Motor neuron (in vitro differentiated cells): ENCODE data around the gene PTPRM. TPM values are rescaled to one million over a fixed set of nuclear protein-coding genes. Genes with fewer than 3 reads are reported as not detected.

Source experiments
- ATAC-seq, 8 experiments: fragments of 200-7000 bp; cut with Tn5 transposase; replicated peaks in 6 of 8; 2 replicates each; pipeline ENCODE4 v1.8.0; 2021; ENCODE audit warnings: mild to moderate bottlenecking in 8 of 8, moderate library complexity in 8 of 8
- H3K27ac ChIP-seq, 2 donors: fragments of 250-450 bp; sonication (Bioruptor Pico); 2 replicates each; pipeline ENCODE4 v1.9.0; 2021; ENCODE audit warnings: antibody characterized with exemption in 2 of 2, mild to moderate bottlenecking in 2 of 2, moderate library complexity in 1 of 2
- H3K4me1 ChIP-seq, 2 donors: fragments of 250-450 bp; sonication (Bioruptor Pico); replicated peaks in 1 of 2; 2 replicates each; pipeline ENCODE4 v1.6.1; 2021; ENCODE audit warnings: antibody characterized with exemption in 2 of 2, mild to moderate bottlenecking in 2 of 2, moderate library complexity in 1 of 2
- H3K4me3 ChIP-seq, 5 donors: fragments of 250-450 bp; sonication (Bioruptor Pico); 2 replicates each; pipeline ENCODE4 v1.9.0; 2021; ENCODE audit warnings: antibody characterized with exemption in 5 of 5, mild to moderate bottlenecking in 5 of 5, moderate library complexity in 4 of 5
- WGBS, 10 experiments: fragments of 450-650 bp; shearing (Covaris generic); methylation state at CpG; one replicate each; pipeline ENCODE4 v1.0.0; 2022; 5-methylcytosine and 5-hydroxymethylcytosine counted together
- in situ Hi-C, 9 experiments: fragments of 400-800 bp; cut with MboI; loops; one replicate each; pipeline ENCODE4 v1.15.0; 2021; ENCODE audit warnings: low sequenced_read_pairs in 9 of 9, low pct_unique_long_range_greater_than_20kb in 2 of 9; ENCODE audit not compliant: unreplicated experiment in 9 of 9
- total RNA-seq, 8 experiments: library from RNA; unstranded; fragments of 300-600 nt; gene quantifications; 2 replicates each; pipeline versions ENCODE4 v1.2.3 to v1.2.4, GENCODE V29; 2022

The PTPRM gene
- total RNA-seq, 8 experiments from 2014 or later, result 12.9 to 106 (median 66.9) TPM

- H3K27ac ChIP-seq, result no peak overlapping the region
- ATAC-seq, result no peak
- no peak overlapping the region for H3K4me3 ChIP-seq
- no peaks in the 10 kb centered on the region for H3K4me1 ChIP-seq
- WGBS, 10 experiments, result 86 to 100% (median 93%) methylated on average over 1 to 5 of the region's 6 CpGs; no CpG with 5 or more reads in 5 of the 10 experiments
- in situ Hi-C loops, result no loop called here
Observed at GRCh38 chr18:7624697-7625096, 57.6 kb downstream of the PTPRM start.

GRCh38 chr18:7626175-7626921 is 59.2 kb downstream of the PTPRM start:
- WGBS, 10 experiments, result 57 to 100% (median 95%) methylated on average over 2 to 4 of the region's 4 CpGs; no CpG with 5 or more reads in 3 of the 10 experiments
- Histone ChIP-seq H3K27ac (no peak overlapping the region), H3K4me3 (no peak overlapping the region), H3K4me1 (no peaks in the 10 kb centered on the region)
- in situ Hi-C loops, result no loop called here
- peak in 1 of 8 experiments; percentile 24 for ATAC-seq

GRCh38 chr18:7626922-7627440 is 59.9 kb downstream of the PTPRM start:
- WGBS, 10 experiments, result 68 to 89% (median 79%) methylated on average over 2 to 4 of the region's 5 CpGs; no CpG with 5 or more reads in 4 of the 10 experiments
- ATAC-seq, result peak in 3 of 8 experiments; percentile 47 to 79 (median 79)
- no peak overlapping the region for H3K4me3 ChIP-seq
- in situ Hi-C loops, result no loop called here
- H3K4me1 ChIP-seq, result no peaks in the 10 kb centered on the region
- no peak overlapping the region for H3K27ac ChIP-seq

GRCh38 chr18:7629416-7629815 is 62.3 kb downstream of the PTPRM start:
- in situ Hi-C loops, result no loop called here
- H3K4me3 ChIP-seq, result no peak overlapping the region
- H3K27ac ChIP-seq, result no peak overlapping the region
- H3K4me1 ChIP-seq, result no peaks in the 10 kb centered on the region
- ATAC-seq, result no peak

- Histone ChIP-seq H3K4me1 (no peaks in the 10 kb centered on the region), H3K4me3 (no peak overlapping the region), H3K27ac (no peak overlapping the region)
- no peak for ATAC-seq
- in situ Hi-C loops, result no loop called here
- 56 to 100% (median 94%) methylated on average over 1 to 4 of the region's 4 CpGs for WGBS, 10 experiments
Observed at GRCh38 chr18:7630731-7631442, 63.8 kb downstream of the PTPRM start.

- 60 to 100% (median 71%) methylated on average over 2 to 6 of the region's 6 CpGs for WGBS, 10 experiments
- peak in 1 of 8 experiments; percentile 17 for ATAC-seq
- H3K4me3 ChIP-seq, result no peak overlapping the region
- in situ Hi-C loops, result no loop called here
- no peaks in the 10 kb centered on the region for H3K4me1 ChIP-seq
- H3K27ac ChIP-seq, result no peak overlapping the region
Observed at GRCh38 chr18:7632152-7633098, 65.3 kb downstream of the PTPRM start.

- Histone ChIP-seq H3K4me3 (no peak overlapping the region), H3K4me1 (no peaks in the 10 kb centered on the region), H3K27ac (no peak overlapping the region)
- 33 to 100% (median 67%) methylated on average over 1 to 2 of the region's 2 CpGs; no CpG with 5 or more reads in 1 of the 10 experiments for WGBS, 10 experiments
- ATAC-seq, result no peak
- in situ Hi-C loops, result no loop called here
Observed at GRCh38 chr18:7633171-7633570, 66.1 kb downstream of the PTPRM start.

GRCh38 chr18:7635948-7636347 is 68.8 kb downstream of the PTPRM start:
- H3K4me3 ChIP-seq, result no peak overlapping the region
- H3K4me1 ChIP-seq, result no peaks in the 10 kb centered on the region
- no peak overlapping the region for H3K27ac ChIP-seq
- peak in 1 of 8 experiments; percentile 12 for ATAC-seq
- WGBS, 10 experiments, result 80 to 100% (median 89%) methylated on average over 1 of the region's 1 CpG; no CpG with 5 or more reads in 4 of the 10 experiments
- in situ Hi-C loops, result no loop called here

- ATAC-seq, result peak in 1 of 8 experiments; percentile 27
Observed at GRCh38 chr18:7637269-7637668, 70.2 kb downstream of the PTPRM start.

GRCh38 chr18:7638321-7638720 is 71.2 kb downstream of the PTPRM start:
- in situ Hi-C loops, result no loop called here
- Histone ChIP-seq H3K4me3 (no peak overlapping the region), H3K4me1 (no peaks in the 10 kb centered on the region), H3K27ac (no peak overlapping the region)
- ATAC-seq, result no peak

More at GRCh38 chr18:7637269-7637668, 70.2 kb downstream of the PTPRM start:
- Histone ChIP-seq H3K4me3 (no peak overlapping the region), H3K27ac (no peak overlapping the region), H3K4me1 (no peaks in the 10 kb centered on the region)
- in situ Hi-C loops, result no loop called here
- WGBS, 10 experiments, result 58 to 100% (median 77%) methylated on average over 1 to 2 of the region's 2 CpGs

- Histone ChIP-seq H3K4me1 (no peaks in the 10 kb centered on the region), H3K27ac (no peak overlapping the region), H3K4me3 (no peak overlapping the region)
- WGBS, 10 experiments, result 71 to 100% (median 82%) methylated on average over 1 to 4 of the region's 4 CpGs; no CpG with 5 or more reads in 2 of the 10 experiments
- no peak for ATAC-seq
- in situ Hi-C loops, result no loop called here
Observed at GRCh38 chr18:7641813-7642212, 74.7 kb downstream of the PTPRM start.

- Histone ChIP-seq H3K4me3 (no peak overlapping the region), H3K4me1 (no peaks in the 10 kb centered on the region), H3K27ac (no peak overlapping the region)
- in situ Hi-C loops, result no loop called here
- ATAC-seq, result no peak
- 61 to 100% (median 90%) methylated on average over 3 to 7 of the region's 7 CpGs for WGBS, 10 experiments
Observed at GRCh38 chr18:7642331-7642890, 75.3 kb downstream of the PTPRM start.
